Activated CD4-positive, alpha-beta T cell treated with anti-CD3 and anti-CD28 coated beads, Interleukin-2, amount 10 ng/mL, durations not matched to agents 24 days and 14 days (primary cell): Measurements from ENCODE around the gene SLC25A48. TPM values are rescaled to one million over a fixed set of nuclear protein-coding genes. Genes with fewer than 3 reads are reported as not detected.

ENCODE experiments used
- DNase-seq: peaks from one replicate; pipeline ENCODE4 v3.0.0; 2022
- H3K27ac Mint-ChIP-seq: one replicate; pipeline ENCODE4 v1.8.0; 2022; ENCODE audit warnings: mild to moderate bottlenecking, mixed read lengths
- H3K27me3 Mint-ChIP-seq: one replicate; pipeline ENCODE4 v1.8.0; 2022; ENCODE audit warnings: mixed read lengths
- H3K36me3 Mint-ChIP-seq: one replicate; pipeline ENCODE4 v1.8.0; 2022; ENCODE audit warnings: low read depth, mild to moderate bottlenecking, mixed read lengths
- H3K4me1 Mint-ChIP-seq: one replicate; pipeline ENCODE4 v1.8.0; 2021; ENCODE audit warnings: mixed read lengths
- H3K4me3 Mint-ChIP-seq: one replicate; pipeline ENCODE4 v1.8.0; 2022; ENCODE audit warnings: mild to moderate bottlenecking, moderate library complexity, mixed read lengths
- H3K9me3 Mint-ChIP-seq: one replicate; pipeline ENCODE4 v1.8.0; 2021; ENCODE audit warnings: mixed read lengths
- intact Hi-C: fragments of 100-400 bp; cut with micrococcal nuclease; formaldehyde crosslinking; loops from one replicate; pipeline ENCODE4 v1.15.1; 2023
- total RNA-seq: library from RNA; stranded (reverse); gene quantifications from 2 replicates; pipeline ENCODE4 v1.2.3, GENCODE V29; 2022

The SLC25A48 gene
- total RNA-seq, 1 donor from 2014 or later, result not detected

DNA sequence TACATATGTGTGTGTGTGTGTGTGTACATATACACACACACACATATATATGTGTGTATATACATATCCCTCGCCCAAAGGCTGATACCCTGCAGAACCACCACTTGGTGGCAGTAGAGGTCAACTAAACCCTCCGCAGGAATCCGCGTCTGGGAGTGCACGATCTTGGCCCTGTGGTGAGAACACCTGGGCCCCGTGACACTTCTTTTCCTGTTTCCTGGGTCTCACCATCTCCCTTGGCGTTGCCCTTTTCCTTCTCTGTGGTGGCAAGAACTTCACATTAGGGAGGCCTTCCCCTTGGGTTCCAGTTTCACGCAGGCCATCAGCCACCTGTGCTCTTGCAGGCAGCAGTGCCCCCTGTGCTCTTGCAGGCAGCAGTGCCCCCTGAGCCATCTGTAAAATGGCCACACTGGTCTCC lies 53.0 kb downstream of the SLC25A48 start:
- H3K4me3 Mint-ChIP-seq, result no peak overlapping the region
- H3K36me3 Mint-ChIP-seq, result no peaks in the 10 kb centered on the region
- peak; percentile 89 for DNase-seq
- no peaks in the 10 kb centered on the region for H3K9me3 Mint-ChIP-seq
- no peak overlapping the region for H3K27ac Mint-ChIP-seq
- H3K27me3 Mint-ChIP-seq, result peaks cover 19% of the 10 kb centered on the region
- peaks cover 5% of the 10 kb centered on the region for H3K4me1 Mint-ChIP-seq
- intact Hi-C loops, result loop anchor here (1.0 to 10.0 kb wide), 4 partner anchors 175 to 537 kb away; no protein-coding TSS in a partner anchor

DNA sequence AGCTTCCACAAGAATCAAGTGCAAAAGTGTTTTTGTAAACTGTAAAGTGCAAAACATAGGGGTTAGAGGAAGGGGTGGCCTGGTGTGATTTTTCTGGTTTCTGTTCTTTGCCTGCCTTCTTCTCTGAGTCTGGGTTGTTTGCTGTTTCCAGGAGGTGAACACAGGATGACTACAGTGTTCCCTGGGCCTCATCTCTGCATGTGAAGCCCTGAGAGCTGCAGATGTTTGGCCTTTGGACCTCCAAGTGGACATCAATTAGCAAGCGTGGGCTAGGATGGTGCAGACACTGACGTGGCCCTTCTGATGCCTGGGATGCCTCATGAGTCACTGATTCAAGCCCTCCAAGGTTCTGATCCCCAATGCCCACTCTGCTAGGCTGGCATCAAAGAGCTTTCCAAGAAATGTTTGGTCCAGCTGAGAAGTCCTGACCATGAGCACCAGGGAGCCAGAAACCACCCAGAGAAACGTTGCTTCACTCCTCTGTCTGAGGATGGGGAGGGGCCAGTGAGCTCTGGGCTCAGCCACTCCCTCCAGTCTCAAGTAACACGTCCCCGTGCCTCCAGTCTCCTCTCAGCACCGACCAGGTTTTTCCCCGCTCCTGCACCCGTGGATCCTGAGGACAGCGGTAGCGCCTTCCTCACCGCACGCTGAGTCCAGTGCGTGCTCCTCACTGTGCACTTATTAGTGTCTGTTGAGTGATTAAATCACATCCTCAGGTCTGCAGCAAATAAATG lies 53.6 kb downstream of the SLC25A48 start:
- Mint-ChIP-seq H3K27me3 (peaks cover 19% of the 10 kb centered on the region), H3K4me3 (no peak overlapping the region), H3K4me1 (peaks cover 5% of the 10 kb centered on the region), H3K27ac (no peak overlapping the region), H3K36me3 (no peaks in the 10 kb centered on the region), H3K9me3 (no peaks in the 10 kb centered on the region)
- DNase-seq, result no peak
- intact Hi-C loops, result loop anchor here (1.0 to 10.0 kb wide), 5 partner anchors 174 to 537 kb away; no protein-coding TSS in a partner anchor

DNA sequence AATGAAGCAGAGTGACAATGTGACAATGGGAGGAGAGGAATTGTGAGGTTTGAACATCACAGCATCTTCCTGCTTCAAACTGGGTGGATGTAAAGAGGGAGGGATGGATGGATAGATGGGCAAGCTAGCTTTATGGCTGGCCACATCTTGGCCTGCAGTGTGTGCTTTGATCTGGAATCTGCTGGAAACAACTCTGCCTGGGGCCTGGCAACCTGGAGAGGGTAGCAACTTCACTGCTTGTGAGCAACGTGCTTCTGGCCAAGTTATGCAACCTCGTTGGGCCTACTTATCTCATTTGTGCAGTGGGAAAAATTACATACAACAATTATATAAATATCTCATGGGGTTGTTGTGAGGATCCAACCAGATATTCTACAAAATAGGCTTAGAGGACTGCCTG lies 55.8 kb downstream of the SLC25A48 start:
- H3K27ac Mint-ChIP-seq, result no peak overlapping the region
- no peaks in the 10 kb centered on the region for H3K36me3 Mint-ChIP-seq
- H3K9me3 Mint-ChIP-seq, result no peaks in the 10 kb centered on the region
- intact Hi-C loops, result no loop called here
- peaks cover 26% of the 10 kb centered on the region for H3K27me3 Mint-ChIP-seq
- no peak for DNase-seq
- H3K4me1 Mint-ChIP-seq, result peaks cover 5% of the 10 kb centered on the region
- H3K4me3 Mint-ChIP-seq, result no peak overlapping the region

DNA sequence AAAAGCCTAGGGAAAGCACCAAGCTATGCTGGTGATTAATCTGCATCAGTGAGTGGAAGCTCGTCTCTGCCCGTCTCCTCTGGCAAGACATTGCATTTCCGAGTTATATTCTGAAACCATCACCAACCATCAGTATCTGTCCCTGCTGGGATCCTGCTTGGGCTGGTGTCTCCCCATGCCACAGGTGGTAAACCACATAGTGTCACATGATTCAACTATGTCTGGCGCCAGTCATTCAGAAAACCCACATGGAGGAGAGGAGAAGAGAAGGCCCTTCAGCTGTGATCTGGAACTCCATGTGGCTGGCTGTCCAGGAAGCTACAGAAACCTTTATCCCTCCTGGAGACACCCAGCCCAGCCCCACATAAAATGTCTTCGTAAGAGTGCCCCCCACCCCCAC lies 56.4 kb downstream of the SLC25A48 start:
- no peak overlapping the region for H3K4me3 Mint-ChIP-seq
- H3K27me3 Mint-ChIP-seq, result peaks cover 30% of the 10 kb centered on the region
- DNase-seq, result peak; percentile 67

DNA sequence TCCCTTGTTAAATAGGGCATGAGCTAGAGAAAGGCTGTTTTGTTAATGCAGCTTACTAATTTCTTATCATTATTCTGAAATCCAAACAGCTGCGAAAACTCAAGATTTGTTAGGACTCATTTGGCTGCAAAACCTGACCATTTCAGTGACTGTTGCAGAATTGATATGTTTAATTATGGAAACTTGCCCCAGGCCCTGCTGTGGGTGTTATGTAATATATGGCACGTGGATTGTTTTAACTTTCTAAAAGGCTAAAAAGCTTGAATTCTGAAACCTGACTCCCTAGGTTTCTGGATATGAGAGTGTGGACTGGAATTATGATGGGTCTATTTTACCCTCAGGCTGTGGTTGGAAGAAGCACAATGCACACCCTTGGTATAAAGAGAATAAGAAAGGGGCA lies 56.8 kb downstream of the SLC25A48 start:
- H3K27me3 Mint-ChIP-seq, result peaks cover 33% of the 10 kb centered on the region
- DNase-seq, result no peak
- peaks cover 5% of the 10 kb centered on the region for H3K4me1 Mint-ChIP-seq
- no peaks in the 10 kb centered on the region for H3K36me3 Mint-ChIP-seq
- H3K27ac Mint-ChIP-seq, result no peak overlapping the region
- H3K4me3 Mint-ChIP-seq, result no peak overlapping the region
- no peaks in the 10 kb centered on the region for H3K9me3 Mint-ChIP-seq
- intact Hi-C loops, result no loop called here

More for the DNA sequence above, 56.4 kb downstream of the SLC25A48 start:
- H3K4me1 Mint-ChIP-seq, result peaks cover 5% of the 10 kb centered on the region
- H3K9me3 Mint-ChIP-seq, result no peaks in the 10 kb centered on the region
- intact Hi-C loops, result no loop called here
- no peak overlapping the region for H3K27ac Mint-ChIP-seq
- no peaks in the 10 kb centered on the region for H3K36me3 Mint-ChIP-seq

DNA sequence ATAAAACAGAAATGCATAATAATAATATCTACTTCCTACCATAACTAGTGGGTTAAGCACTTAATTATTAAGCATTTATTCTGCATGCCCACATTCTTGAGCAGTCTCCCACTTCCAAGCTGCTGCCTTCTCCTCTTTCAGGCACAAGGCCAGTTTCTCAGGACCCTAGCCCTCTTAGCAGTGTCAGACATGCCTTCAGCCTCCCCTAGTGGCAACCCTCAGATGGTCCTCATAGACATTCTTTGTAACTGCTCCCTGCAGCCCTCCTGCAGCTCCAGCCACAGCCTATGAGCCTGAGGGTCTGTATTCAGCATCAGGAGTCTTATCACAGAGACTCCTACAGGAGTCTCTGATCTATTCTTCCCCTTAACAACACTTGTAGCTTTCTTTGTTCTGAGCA lies 57.3 kb downstream of the SLC25A48 start:
- DNase-seq, result no peak
- Mint-ChIP-seq H3K4me1 (peaks cover 5% of the 10 kb centered on the region), H3K27ac (no peak overlapping the region), H3K4me3 (no peak overlapping the region), H3K9me3 (no peaks in the 10 kb centered on the region), H3K36me3 (no peaks in the 10 kb centered on the region), H3K27me3 (peaks cover 33% of the 10 kb centered on the region)
- intact Hi-C loops, result no loop called here

DNA sequence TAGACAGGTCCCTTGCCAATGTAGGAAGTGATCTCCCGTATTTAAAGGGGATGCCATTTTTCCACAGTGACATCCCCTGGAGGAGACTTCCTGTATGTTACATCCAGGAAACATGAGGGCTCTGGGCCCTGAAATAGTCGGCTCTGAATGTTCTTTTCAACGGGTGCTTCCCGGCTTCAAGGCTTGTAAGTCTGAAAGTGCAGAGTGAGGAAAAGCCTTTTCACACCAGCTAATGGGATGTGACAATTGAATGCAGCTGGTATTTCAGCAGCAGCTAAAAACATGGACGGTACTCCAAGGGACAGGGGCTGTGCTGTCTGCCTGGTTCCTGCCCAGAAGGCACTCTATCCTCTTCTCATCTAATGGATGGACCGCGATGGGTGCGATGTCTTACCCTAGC lies 59.8 kb downstream of the SLC25A48 start:
- H3K27me3 Mint-ChIP-seq, result peaks cover 30% of the 10 kb centered on the region

DNA sequence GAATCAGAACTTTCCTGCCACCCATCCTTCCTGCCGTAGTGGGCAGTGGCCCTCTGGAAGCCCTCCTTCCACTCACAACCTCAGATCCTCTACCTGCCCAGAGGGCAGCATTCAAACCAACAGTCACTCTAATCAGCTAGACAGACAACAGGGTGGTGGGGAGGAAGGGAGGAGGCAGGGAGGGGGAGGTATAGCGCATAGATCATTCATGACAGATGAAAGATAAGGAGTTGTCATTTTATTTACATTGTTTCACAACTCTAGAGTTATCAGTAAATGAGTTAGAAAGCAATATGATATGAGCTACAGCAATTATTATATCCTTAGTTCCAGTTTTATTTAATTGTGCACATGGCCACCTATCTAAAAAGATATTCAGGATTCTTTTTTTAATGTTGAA lies 60.3 kb downstream of the SLC25A48 start:
- H3K27me3 Mint-ChIP-seq, result peaks cover 31% of the 10 kb centered on the region
- no peak overlapping the region for H3K4me3 Mint-ChIP-seq
- intact Hi-C loops, result no loop called here
- no peak for DNase-seq
- H3K4me1 Mint-ChIP-seq, result peaks cover 3% of the 10 kb centered on the region
- no peaks in the 10 kb centered on the region for H3K9me3 Mint-ChIP-seq
- no peaks in the 10 kb centered on the region for H3K36me3 Mint-ChIP-seq
- H3K27ac Mint-ChIP-seq, result no peak overlapping the region

More for the DNA sequence above, 59.8 kb downstream of the SLC25A48 start:
- intact Hi-C loops, result no loop called here
- Mint-ChIP-seq H3K4me3 (no peak overlapping the region), H3K4me1 (peaks cover 3% of the 10 kb centered on the region), H3K36me3 (no peaks in the 10 kb centered on the region), H3K9me3 (no peaks in the 10 kb centered on the region), H3K27ac (no peak overlapping the region)
- DNase-seq, result no peak

DNA sequence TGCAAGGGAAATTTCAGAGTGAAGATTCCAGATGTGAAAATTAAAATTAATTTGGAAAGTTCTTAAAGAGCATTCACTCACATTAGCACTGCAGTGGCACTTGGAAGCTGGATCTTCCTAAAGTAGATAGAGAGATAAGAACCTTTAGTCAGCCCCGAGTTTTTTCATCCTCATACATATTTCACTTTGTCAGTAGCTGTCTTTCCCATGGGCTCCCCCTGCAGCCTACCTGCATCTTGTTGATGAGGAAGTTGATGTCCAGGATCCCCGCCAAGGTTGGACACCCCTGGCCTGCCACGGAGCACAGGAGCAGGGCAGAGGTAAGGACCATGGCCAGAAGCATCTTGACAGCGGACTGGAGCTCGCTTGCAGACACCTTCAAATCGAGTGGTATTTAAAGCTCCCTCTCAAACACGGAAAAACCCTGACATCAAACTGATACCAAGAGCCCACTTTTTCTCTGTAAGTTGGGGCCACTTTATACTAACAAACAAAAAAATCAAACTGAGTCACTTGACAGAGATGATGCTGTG lies 61.1 kb downstream of the SLC25A48 start, which contains the start of gene IL9:
Gene IL9 (minus strand): TSS at position 368 of the 533 bp plus-strand sequence. CDS start 25 bp downstream, at position 343.
- Mint-ChIP-seq H3K4me1 (peaks cover 3% of the 10 kb centered on the region), H3K36me3 (no peaks in the 10 kb centered on the region), H3K4me3 (no peak within 1 kb of the TSS), H3K27ac (no peak within 1 kb of the TSS), H3K27me3 (peaks cover 31% of the 10 kb centered on the region), H3K9me3 (no peaks in the 10 kb centered on the region)
- intact Hi-C loops, result no loop called here
- DNase-seq, result no peak

DNA sequence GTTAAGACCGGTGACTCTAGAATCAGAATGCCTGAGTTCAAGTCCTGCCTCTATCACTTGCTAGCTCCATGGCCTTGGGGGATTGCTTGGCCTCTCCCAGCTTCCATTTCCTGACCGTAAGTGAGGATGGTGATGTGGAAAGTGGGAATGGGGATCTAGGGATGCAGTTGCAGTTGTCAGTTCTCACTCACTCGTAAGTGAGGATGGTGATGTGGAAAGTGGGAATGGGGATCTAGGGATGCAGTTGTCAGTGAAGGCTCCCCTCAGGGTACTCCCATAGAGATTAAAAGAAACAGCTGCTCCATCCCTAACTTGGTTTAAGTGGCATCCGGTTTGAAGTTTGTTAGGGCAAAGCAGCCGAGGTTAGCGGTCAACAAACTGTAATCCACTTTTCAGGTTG lies 64.2 kb downstream of the SLC25A48 start:
- Mint-ChIP-seq H3K9me3 (no peaks in the 10 kb centered on the region), H3K27ac (no peak overlapping the region), H3K27me3 (peaks cover 28% of the 10 kb centered on the region), H3K36me3 (no peaks in the 10 kb centered on the region), H3K4me1 (no peaks in the 10 kb centered on the region), H3K4me3 (no peak overlapping the region)
- intact Hi-C loops, result no loop called here
- no peak for DNase-seq

DNA sequence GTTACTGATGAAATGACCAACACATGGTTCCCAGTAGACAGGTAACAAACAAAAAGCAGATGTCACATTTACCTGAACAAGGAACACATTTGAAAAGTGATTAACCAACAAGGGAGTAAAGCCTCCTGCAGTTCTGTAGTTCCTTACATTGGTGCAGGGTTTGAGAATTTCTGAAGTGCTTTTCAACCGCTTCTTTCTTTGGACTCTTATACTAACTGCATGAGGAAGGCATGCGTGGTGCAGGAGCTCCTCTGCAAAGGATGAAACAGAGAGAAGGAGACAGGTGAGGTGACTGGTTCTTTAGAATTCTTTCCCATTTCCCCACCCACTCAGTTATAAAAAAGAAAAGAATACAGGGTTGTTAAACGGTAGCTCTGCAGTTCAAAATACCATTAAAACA lies 65.8 kb downstream of the SLC25A48 start:
- H3K27ac Mint-ChIP-seq, result no peak overlapping the region
- intact Hi-C loops, result no loop called here
- H3K27me3 Mint-ChIP-seq, result peaks cover 21% of the 10 kb centered on the region
- H3K36me3 Mint-ChIP-seq, result no peaks in the 10 kb centered on the region
- no peaks in the 10 kb centered on the region for H3K9me3 Mint-ChIP-seq
- no peaks in the 10 kb centered on the region for H3K4me1 Mint-ChIP-seq
- no peak for DNase-seq
- H3K4me3 Mint-ChIP-seq, result no peak overlapping the region

DNA sequence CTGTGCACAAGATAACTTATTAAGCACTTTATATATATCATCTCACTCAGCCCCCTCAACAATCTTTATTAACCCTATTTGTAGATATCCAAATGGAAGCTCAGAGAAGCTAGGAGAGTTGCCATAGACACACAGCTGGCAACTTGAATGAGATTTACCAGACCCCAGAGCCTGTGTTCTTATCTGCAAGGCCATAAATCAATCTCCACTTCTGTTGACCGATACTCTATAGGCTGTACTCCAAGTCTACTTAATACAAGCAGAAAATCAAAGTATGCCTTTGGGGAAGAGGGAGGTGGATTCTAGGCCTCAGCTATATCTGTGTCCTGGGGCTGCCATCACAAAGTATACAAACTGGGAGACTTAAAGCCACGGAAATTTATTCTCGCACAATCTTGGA lies 67.2 kb downstream of the SLC25A48 start:
- H3K36me3 Mint-ChIP-seq, result no peaks in the 10 kb centered on the region
- H3K4me1 Mint-ChIP-seq, result no peaks in the 10 kb centered on the region
- H3K9me3 Mint-ChIP-seq, result no peaks in the 10 kb centered on the region
- H3K4me3 Mint-ChIP-seq, result no peak overlapping the region
- H3K27me3 Mint-ChIP-seq, result peaks cover 14% of the 10 kb centered on the region
- intact Hi-C loops, result no loop called here
- no peak overlapping the region for H3K27ac Mint-ChIP-seq
- DNase-seq, result no peak

DNA sequence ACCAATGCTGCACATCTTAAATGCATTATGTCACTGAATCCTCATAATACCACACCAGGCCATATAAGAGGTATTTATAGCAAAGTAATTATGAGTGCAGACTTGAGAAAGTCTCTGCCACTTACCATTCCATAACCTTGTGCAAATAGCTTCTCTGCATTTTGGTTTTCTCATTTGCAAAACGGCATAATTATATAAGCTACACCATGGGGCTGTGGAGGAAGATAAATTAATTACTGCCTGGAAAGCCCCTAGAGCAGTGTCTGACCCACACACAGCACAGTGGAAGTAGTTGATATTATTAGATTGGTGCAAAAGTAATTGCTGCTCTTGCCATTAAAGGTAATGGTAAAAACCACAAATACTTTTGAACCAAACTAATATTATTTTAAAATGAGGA lies 70.7 kb downstream of the SLC25A48 start:
- Mint-ChIP-seq H3K9me3 (no peaks in the 10 kb centered on the region), H3K4me3 (no peak overlapping the region), H3K36me3 (no peaks in the 10 kb centered on the region), H3K27me3 (peaks cover 10% of the 10 kb centered on the region), H3K4me1 (no peaks in the 10 kb centered on the region), H3K27ac (no peak overlapping the region)
- intact Hi-C loops, result no loop called here
- DNase-seq, result no peak

DNA sequence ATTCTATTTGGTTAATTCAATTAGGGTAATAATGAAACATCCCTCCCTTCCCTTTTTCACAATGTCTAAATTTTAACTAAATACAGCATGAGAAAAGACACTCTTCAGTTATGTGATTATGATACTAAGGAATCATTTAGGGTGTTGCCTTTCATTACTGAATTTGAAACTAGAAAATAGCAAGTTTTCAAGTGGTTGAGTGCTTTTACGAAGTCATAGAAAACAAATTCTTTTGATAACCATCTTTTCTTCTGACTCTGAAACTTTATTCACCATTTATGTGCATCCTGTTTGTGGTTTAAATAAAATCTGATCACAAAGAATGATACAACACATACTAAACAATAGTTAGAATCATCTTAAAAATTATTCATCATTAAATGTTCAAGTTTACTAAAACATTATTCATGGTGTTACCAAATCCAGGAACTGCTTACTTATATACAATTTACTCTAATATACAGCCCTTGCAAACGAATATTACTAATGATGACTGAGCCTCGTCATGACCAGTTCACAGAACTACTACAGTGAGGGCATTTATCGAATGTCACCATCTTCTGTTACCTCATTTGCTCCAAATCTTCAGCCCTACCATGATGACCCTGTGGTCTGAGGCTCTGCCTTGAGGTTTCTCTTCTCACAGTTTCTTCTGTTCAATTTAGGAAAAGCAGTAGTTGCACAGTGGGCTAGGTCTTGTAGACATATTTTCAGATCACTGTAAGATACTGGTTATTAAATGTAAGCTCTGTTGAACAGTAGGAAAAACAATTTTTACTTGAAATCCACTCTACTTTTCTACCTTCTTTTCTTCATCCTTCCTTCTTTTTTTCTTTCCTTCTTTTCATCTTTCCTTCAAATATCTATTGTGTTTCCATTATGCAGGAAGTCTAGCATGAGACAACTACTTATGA lies 79.5 kb downstream of the SLC25A48 start:
- Mint-ChIP-seq H3K4me3 (no peak overlapping the region), H3K36me3 (no peaks in the 10 kb centered on the region), H3K27me3 (peaks cover 15% of the 10 kb centered on the region), H3K4me1 (no peaks in the 10 kb centered on the region), H3K9me3 (no peaks in the 10 kb centered on the region), H3K27ac (no peak overlapping the region)
- intact Hi-C loops, result no loop called here
- DNase-seq, result no peak
